Measurements from ENCODE around the gene C7orf57.

DNA sequence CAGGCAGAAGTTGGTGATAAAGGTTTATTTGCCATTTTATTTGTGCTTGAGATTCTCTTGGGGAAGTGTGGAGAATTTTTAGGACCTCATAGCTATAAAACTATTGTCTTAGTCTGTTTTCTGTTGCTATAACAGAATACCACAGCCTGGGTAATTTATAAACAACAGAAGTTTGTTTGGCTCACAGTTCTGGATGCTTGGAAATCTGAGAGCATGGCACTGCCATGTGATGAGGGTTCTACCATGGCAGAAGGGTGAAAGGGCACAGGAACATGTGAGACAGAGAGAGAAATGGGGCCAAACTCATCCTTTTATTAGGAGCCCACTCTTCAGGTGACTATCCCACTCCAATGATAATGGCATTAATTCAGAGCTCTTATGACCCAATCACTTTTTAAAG lies 18.7 kb upstream of the C7orf57 start:
- TF ChIP-seq, protein P1, sequence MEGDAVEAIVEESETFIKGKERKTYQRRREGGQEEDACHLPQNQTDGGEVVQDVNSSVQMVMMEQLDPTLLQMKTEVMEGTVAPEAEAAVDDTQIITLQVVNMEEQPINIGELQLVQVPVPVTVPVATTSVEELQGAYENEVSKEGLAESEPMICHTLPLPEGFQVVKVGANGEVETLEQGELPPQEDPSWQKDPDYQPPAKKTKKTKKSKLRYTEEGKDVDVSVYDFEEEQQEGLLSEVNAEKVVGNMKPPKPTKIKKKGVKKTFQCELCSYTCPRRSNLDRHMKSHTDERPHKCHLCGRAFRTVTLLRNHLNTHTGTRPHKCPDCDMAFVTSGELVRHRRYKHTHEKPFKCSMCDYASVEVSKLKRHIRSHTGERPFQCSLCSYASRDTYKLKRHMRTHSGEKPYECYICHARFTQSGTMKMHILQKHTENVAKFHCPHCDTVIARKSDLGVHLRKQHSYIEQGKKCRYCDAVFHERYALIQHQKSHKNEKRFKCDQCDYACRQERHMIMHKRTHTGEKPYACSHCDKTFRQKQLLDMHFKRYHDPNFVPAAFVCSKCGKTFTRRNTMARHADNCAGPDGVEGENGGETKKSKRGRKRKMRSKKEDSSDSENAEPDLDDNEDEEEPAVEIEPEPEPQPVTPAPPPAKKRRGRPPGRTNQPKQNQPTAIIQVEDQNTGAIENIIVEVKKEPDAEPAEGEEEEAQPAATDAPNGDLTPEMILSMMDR (IDR thresholded peaks at IDR 0.05) = no peak
- TF ChIP-seq EP300 (IDR thresholded peaks at IDR 0.05) = no peak
- TF ChIP-seq POLR2AphosphoS5 (IDR thresholded peaks at IDR 0.05) = no peak
- no peak for TF ChIP-seq POLR2A (IDR thresholded peaks at IDR 0.05)

Measured in sigmoid colon (tissue), 4 donors.